Keratinocyte (primary cell): ENCODE data around the gene BBIP1. TPM values are rescaled to one million over a fixed set of nuclear protein-coding genes. Genes with fewer than 3 reads are reported as not detected.

Experiments
- DNase-seq: peaks from one replicate; pipeline ENCODE4 v3.0.0-alpha.2; 2011; ENCODE audit warnings: low read depth, missing footprints, low spot score
- FAIRE-seq: peaks from 2 replicates; lab custom pipeline; 2011; peaks lifted over from hg19 to GRCh38; lab: Jason Lieb, UNC
- H2AFZ ChIP-seq: 2 replicates; pipeline ENCODE4 v1.6.0; 2012; ENCODE audit warnings: low read length, control low read depth, inconsistent platforms; ENCODE audit not compliant: control insufficient read depth
- H3K27ac ChIP-seq: 2 replicates; pipeline ENCODE4 v1.5.1; 2011; ENCODE audit warnings: low read length; ENCODE audit not compliant: control insufficient read depth, insufficient read depth
- H3K27me3 ChIP-seq: 3 replicates; pipeline ENCODE4 v1.6.0; 2011; ENCODE audit warnings: low read length; ENCODE audit not compliant: control insufficient read depth, insufficient read depth; ENCODE audit errors: extremely low read depth
- H3K36me3 ChIP-seq, 2 experiments: 2 replicates in 1 of 2; 3 replicates in 1 of 2; pipeline ENCODE4 v1.5.1; 2011; ENCODE audit warnings: low read length in 2 of 2, mild to moderate bottlenecking in 1 of 2; ENCODE audit not compliant: control insufficient read depth in 2 of 2, insufficient read depth in 2 of 2; ENCODE audit errors: extremely low read depth in 1 of 2
- H3K4me1 ChIP-seq: 3 replicates; pipeline ENCODE4 v1.5.1; 2011; ENCODE audit warnings: low read length; ENCODE audit not compliant: control insufficient read depth, insufficient read depth; ENCODE audit errors: extremely low read depth
- H3K4me2 ChIP-seq: 3 replicates; pipeline ENCODE4 v1.6.0; 2011; ENCODE audit warnings: low read depth, low read length; ENCODE audit not compliant: control insufficient read depth, insufficient read depth; ENCODE audit errors: extremely low read depth
- H3K4me3 ChIP-seq, 3 experiments: fragments of 200-600 bp in 1 of 3; sonication (generic) in 1 of 3; 2 replicates in 2 of 3; 3 replicates in 1 of 3; pipeline ENCODE4 v1.5.1; 2011 to 2016; ENCODE audit warnings: low read length in 3 of 3, mild to moderate bottlenecking in 3 of 3, control low read depth in 2 of 3, inconsistent platforms in 1 of 3, low read depth in 1 of 3, mixed read lengths in 1 of 3, mixed run types in 1 of 3, moderate library complexity in 1 of 3; ENCODE audit not compliant: control insufficient read depth in 2 of 3, insufficient read depth in 2 of 3; ENCODE audit errors: extremely low read depth in 1 of 3
- H3K79me2 ChIP-seq: 2 replicates; pipeline ENCODE4 v1.6.0; 2012; ENCODE audit warnings: low read length; ENCODE audit not compliant: control insufficient read depth, insufficient read depth
- H3K9ac ChIP-seq: 3 replicates; pipeline ENCODE4 v1.6.0; 2011; ENCODE audit warnings: low read length; ENCODE audit not compliant: control insufficient read depth, insufficient read depth; ENCODE audit errors: extremely low read depth
- H3K9me1 ChIP-seq: 3 replicates; pipeline ENCODE4 v1.6.0; 2011; ENCODE audit warnings: low read length; ENCODE audit not compliant: control insufficient read depth, insufficient read depth; ENCODE audit errors: extremely low read depth
- H3K9me3 ChIP-seq: 2 replicates; pipeline ENCODE4 v1.5.1; 2012; ENCODE audit warnings: low read depth, low read length; ENCODE audit not compliant: control insufficient read depth
- H4K20me1 ChIP-seq: 3 replicates; pipeline ENCODE4 v1.6.0; 2011; ENCODE audit warnings: low read length; ENCODE audit not compliant: control insufficient read depth, insufficient read depth; ENCODE audit errors: extremely low read depth
- CTCF ChIP-seq, 3 experiments: IDR thresholded peaks in 1 of 3; conservative IDR thresholded peaks in 1 of 3; optimal IDR thresholded peaks in 1 of 3; 2 replicates in 2 of 3; 3 replicates in 1 of 3; pipeline versions ENCODE3 to v1.5.1; 2011; ENCODE audit warnings: low read length in 3 of 3, mild to moderate bottlenecking in 3 of 3, moderate library complexity in 2 of 3, control low read depth in 1 of 3, inconsistent platforms in 1 of 3; ENCODE audit not compliant: insufficient read depth in 2 of 3; ENCODE audit errors: extremely low read depth in 1 of 3
- EZH2 ChIP-seq: IDR thresholded peaks from one replicate; pipeline ENCODE4 v1.6.1; 2012; ENCODE audit warnings: inconsistent platforms, mild to moderate bottlenecking, low read length, moderate library complexity
- dilution Hi-C: fragments of 300-500 bp; cut with MboI; formaldehyde crosslinking; loops from one replicate; pipeline ENCODE4 v1.7.0; 2020; ENCODE audit warnings: low sequenced_read_pairs; ENCODE audit not compliant: extremely low pct_ligation_motif_present
- polyA plus RNA-seq, 5 experiments: library from polyadenylated mRNA; depleted of rRNA in 3 of 5; stranded (reverse) in 3 of 5; stranded (forward) in 1 of 5; unstranded in 1 of 5; fragments of >200 nt; gene quantifications; 1 replicate in 1 of 5; 2 replicates in 3 of 5; 3 replicates in 1 of 5; pipeline versions ENCODE4 v1.2.1 to v1.2.3, GENCODE V29; 2011 to 2012; ENCODE audit warnings: missing spikeins in 2 of 5, low read depth in 1 of 5, low replicate concordance in 1 of 5

Gene BBIP1
- polyA plus RNA-seq, 1 donor (not counting 4 experiments of a cell fraction or from before 2014, with no cell fraction given) = 30.4 TPM

GRCh38 chr10:110857265-110858171 lies 61.5 kb downstream of the BBIP1 start:
- Histone ChIP-seq H3K4me1 (peaks cover 41% of the 10 kb centered on the region), H3K36me3 (no peaks in the 10 kb centered on the region), H3K9ac (no peak overlapping the region), H3K9me1 (no peaks in the 10 kb centered on the region), H3K79me2 (no peaks in the 10 kb centered on the region), H3K4me2 (peak overlapping the region; percentile 23), H4K20me1 (no peaks in the 10 kb centered on the region), H3K4me3 (no peak overlapping the region), H3K27me3 (no peaks in the 10 kb centered on the region), H3K9me3 (no peaks in the 10 kb centered on the region), H2AFZ (peak overlapping the region; percentile 6), H3K27ac (peak overlapping the region; percentile 17)
- no peak for DNase-seq
- no peak for FAIRE-seq
- no peak for TF ChIP-seq EZH2
- no peak for TF ChIP-seq CTCF (optimal IDR thresholded peaks at IDR 0.05 in 1 of 3, IDR thresholded peaks at IDR 0.05 in 1 of 3, conservative IDR thresholded peaks at IDR 0.05 in 1 of 3; ENCODE audit: extremely low read depth in 1 of 3, insufficient read depth in 2 of 3, low read length in 3 of 3)
- dilution Hi-C loops = no loop called here

- no peak for DNase-seq
- H3K4me3 ChIP-seq = no peak overlapping the region
- H3K36me3 ChIP-seq = no peaks in the 10 kb centered on the region
- no peak overlapping the region for H3K4me2 ChIP-seq
- TF ChIP-seq CTCF (optimal IDR thresholded peaks at IDR 0.05 in 1 of 3, IDR thresholded peaks at IDR 0.05 in 1 of 3, conservative IDR thresholded peaks at IDR 0.05 in 1 of 3; ENCODE audit: extremely low read depth in 1 of 3, insufficient read depth in 2 of 3, low read length in 3 of 3) = no peak
- TF ChIP-seq EZH2 = no peak
- no peaks in the 10 kb centered on the region for H3K27me3 ChIP-seq
- FAIRE-seq = no peak
- no peak overlapping the region for H3K27ac ChIP-seq
- no peaks in the 10 kb centered on the region for H3K9me3 ChIP-seq
- H3K79me2 ChIP-seq = no peaks in the 10 kb centered on the region
- H2AFZ ChIP-seq = no peak overlapping the region
- no peaks in the 10 kb centered on the region for H3K9me1 ChIP-seq
- dilution Hi-C loops = no loop called here
- peaks cover 40% of the 10 kb centered on the region for H3K4me1 ChIP-seq
- no peaks in the 10 kb centered on the region for H4K20me1 ChIP-seq
- H3K9ac ChIP-seq = no peak overlapping the region
Measured at GRCh38 chr10:110853921-110854605, 64.9 kb downstream of the BBIP1 start.
